HepG2 (cell line): ENCODE measurements around the gene TIPRL. TPM values are rescaled to one million over a fixed set of nuclear protein-coding genes. Genes with fewer than 3 reads are reported as not detected.

Experiments
- ATAC-seq: fragments of 200-7000 bp; cut with Tn5 transposase; 3 replicates; pipeline ENCODE4 v1.9.1; 2020; ENCODE audit warnings: mild to moderate bottlenecking, moderate library complexity
- BruUV-seq: library from RNA; stranded (reverse); fragments of 400-500 nt; replicated peaks from 2 replicates; lab custom pipeline; 2021; lab: Mats Ljungman, UMichigan
- CTCF ChIA-PET: fragments of 300-600 bp; formaldehyde crosslinking; extraction: SDS; loops from one replicate; lab custom pipeline; 2021; ENCODE audit warnings: low total read pairs, inconsistent platforms, low intra/inter-chr PET ratio; lab: Yijun Ruan, JAX
- POLR2A ChIA-PET: fragments of 350-600 bp; sonication (Branson Sonifier 250); formaldehyde crosslinking; loops from one replicate; lab custom pipeline; 2020; ENCODE audit warnings: antibody characterized with exemption, inconsistent platforms; lab: Yijun Ruan, JAX
- DNase-seq: peaks from one replicate; pipeline ENCODE4 v3.0.0-alpha.2; 2015; ENCODE audit warnings: low spot score
- FAIRE-seq: peaks from 3 replicates; lab custom pipeline; 2011; peaks lifted over from hg19 to GRCh38; lab: Jason Lieb, UNC
- H2AFZ ChIP-seq: one replicate; pipeline ENCODE4 v1.6.1; 2011; ENCODE audit warnings: low read length, inconsistent platforms
- H3K27ac ChIP-seq: fragments of 300-600 bp; 3 replicates; pipeline ENCODE4 v1.8.0; 2011; ENCODE audit warnings: mixed run types, mild to moderate bottlenecking, mixed read lengths, low read length, inconsistent platforms; ENCODE audit not compliant: insufficient read depth; ENCODE audit errors: extremely low read length
- H3K27me3 ChIP-seq, 2 experiments: fragments of 200-600 bp in 1 of 2; 2 replicates in 1 of 2; 3 replicates in 1 of 2; pipeline versions ENCODE4 v1.6.0 to v1.8.0; 2011; ENCODE audit warnings: low read length in 2 of 2, mild to moderate bottlenecking in 2 of 2, moderate library complexity in 2 of 2, inconsistent platforms in 1 of 2; ENCODE audit not compliant: insufficient read depth in 2 of 2, control insufficient read depth in 1 of 2
- H3K36me3 ChIP-seq, 2 experiments: fragments of 200-600 bp in 1 of 2; replicated peaks in 1 of 2; 2 replicates in 1 of 2; 3 replicates in 1 of 2; pipeline versions ENCODE4 v1.5.1 to v1.8.0; 2011; ENCODE audit warnings: low read length in 2 of 2, inconsistent platforms in 1 of 2; ENCODE audit not compliant: insufficient read depth in 2 of 2, control insufficient read depth in 1 of 2
- H3K4me1 ChIP-seq: 2 replicates; pipeline ENCODE4 v1.5.1; 2012; ENCODE audit warnings: low read length, inconsistent platforms; ENCODE audit not compliant: insufficient read depth
- H3K4me2 ChIP-seq: 2 replicates; pipeline ENCODE4 v1.6.0; 2011; ENCODE audit warnings: low read depth, low read length, inconsistent platforms
- H3K4me3 ChIP-seq, 3 experiments: fragments of 200-600 bp in 1 of 3; sonication (generic), shearing (Covaris generic) in 1 of 3; replicated peaks in 1 of 3; 2 replicates each; pipeline ENCODE4 v1.5.1; 2011 to 2016; ENCODE audit warnings: low read length in 3 of 3, inconsistent platforms in 2 of 3, low read depth in 2 of 3, mild to moderate bottlenecking in 2 of 3, control low read depth in 1 of 3, mixed read lengths in 1 of 3; ENCODE audit not compliant: insufficient read depth in 1 of 3
- H3K79me2 ChIP-seq: one replicate; pipeline ENCODE4 v1.6.1; 2011; ENCODE audit warnings: low read length, inconsistent platforms; ENCODE audit not compliant: insufficient read depth
- H3K9ac ChIP-seq: 2 replicates; pipeline ENCODE4 v1.6.0; 2011; ENCODE audit warnings: mild to moderate bottlenecking, low read depth, low read length, inconsistent platforms; ENCODE audit not compliant: insufficient read depth
- H3K9me3 ChIP-seq: 2 replicates; pipeline ENCODE4 v1.5.1; 2012; ENCODE audit warnings: mild to moderate bottlenecking, low read length
- H4K20me1 ChIP-seq: 2 replicates; pipeline ENCODE4 v1.6.0; 2011; ENCODE audit warnings: inconsistent platforms, mild to moderate bottlenecking, low read length, moderate library complexity; ENCODE audit not compliant: insufficient read depth
- BCLAF1 ChIP-seq: fragments of 450-650 bp; IDR thresholded peaks from 2 replicates; pipeline ENCODE4 v1.6.1; 2017; ENCODE audit warnings: mild to moderate bottlenecking
- FOXA1 ChIP-seq, 2 experiments: fragments of 450-650 bp in 1 of 2; sonication (generic) in 1 of 2; formaldehyde crosslinking in 1 of 2; IDR thresholded peaks; 2 replicates each; pipeline versions ENCODE4 v1.4.0 to v1.6.1; 2016 to 2020; ENCODE audit warnings: missing genetic modification reagents in 1 of 2
- HES4 ChIP-seq: sonication (generic); formaldehyde crosslinking; IDR thresholded peaks from 2 replicates; pipeline ENCODE4 v1.9.0; 2021; ENCODE audit warnings: mild to moderate bottlenecking, missing genetic modification reagents, borderline replicate concordance
- HNRNPUL1 ChIP-seq: fragments of 200-400 bp; formaldehyde crosslinking; IDR thresholded peaks from 2 replicates; pipeline ENCODE4 v1.6.1; 2017; ENCODE audit warnings: low read depth, mild to moderate bottlenecking, low read length, moderate library complexity
- KDM6A ChIP-seq: IDR thresholded peaks from 2 replicates; pipeline ENCODE4 v1.6.1; 2016; ENCODE audit warnings: low read depth
- MIER2 ChIP-seq: IDR thresholded peaks from 2 replicates; pipeline ENCODE4 v1.6.1; 2016; ENCODE audit warnings: missing biosample characterization, missing genetic modification reagents
- ZBTB49 ChIP-seq: sonication (generic); formaldehyde crosslinking; IDR thresholded peaks from 2 replicates; pipeline ENCODE4 v1.4.0; 2020; ENCODE audit warnings: missing genetic modification reagents, borderline replicate concordance
- ZNF550 ChIP-seq: sonication (generic); formaldehyde crosslinking; IDR thresholded peaks from 2 replicates; pipeline ENCODE4 v1.4.0; 2020; ENCODE audit warnings: mild to moderate bottlenecking, missing genetic modification reagents, borderline replicate concordance
- ZNF883 ChIP-seq: sonication (generic); formaldehyde crosslinking; IDR thresholded peaks from 2 replicates; pipeline ENCODE4 v1.5.1; 2020; ENCODE audit warnings: mild to moderate bottlenecking, missing genetic modification reagents; ENCODE audit errors: not compliant biosample characterization
- WGBS: methylation state at CpG from one replicate; pipeline ENCODE4 v1.1.6; 2017; ENCODE audit warnings: low lambda C conversion rate; 5-methylcytosine and 5-hydroxymethylcytosine counted together
- in situ Hi-C: cut with HindIII; loops from 2 replicates; pipeline ENCODE4 v1.10.0; 2017; ENCODE audit warnings: low pct_unique_long_range_greater_than_20kb; ENCODE audit not compliant: extremely low pct_ligation_motif_present
- intact Hi-C: fragments of 100-400 bp; cut with micrococcal nuclease; formaldehyde crosslinking; loops from one replicate; pipeline ENCODE4 v1.10.0; 2022; ENCODE audit not compliant: unreplicated experiment
- polyA plus RNA-seq, 8 experiments: library from polyadenylated mRNA; depleted of rRNA in 3 of 8; stranded (reverse) in 7 of 8; unstranded in 1 of 8; fragments of >200 nt; fragmentation: Illumina TruSeq in 4 of 8; extraction: Trizol in 4 of 8; gene quantifications; 2 replicates each; pipeline versions ENCODE4 v1.2.1 to v1.2.3, GENCODE V29; 2011 to 2016; ENCODE audit warnings: low read depth in 4 of 8, missing spikeins in 1 of 8, mixed read lengths in 1 of 8; ENCODE audit not compliant: insufficient read depth in 1 of 8
- total RNA-seq, 5 experiments: library from RNA; depleted of rRNA; stranded (reverse); fragments of >200 nt; fragmentation: Illumina TruSeq; extraction: Trizol; gene quantifications; 2 replicates each; pipeline ENCODE4 v1.2.3, GENCODE V29; 2016; ENCODE audit warnings: low read depth in 1 of 5
- TF ChIP-seq, protein P1 (sequence below): sonication (generic); formaldehyde crosslinking; IDR thresholded peaks from 2 replicates; pipeline ENCODE4 v1.9.0; 2021; ENCODE audit warnings: missing genetic modification reagents, borderline replicate concordance
- TF ChIP-seq, protein P2 (sequence below): sonication (generic); formaldehyde crosslinking; IDR thresholded peaks from 2 replicates; pipeline ENCODE4 v1.4.0; 2020; ENCODE audit warnings: missing genetic modification reagents
- TF ChIP-seq, protein P3 (sequence below): sonication (generic); formaldehyde crosslinking; conservative IDR thresholded peaks from 2 replicates; pipeline ENCODE4 v1.4.0; 2020; ENCODE audit warnings: missing genetic modification reagents

Gene TIPRL
- total and polyA plus RNA-seq, 2 of the 13 experiments (the other 11 are each of a cell fraction or from before 2014, with no cell fraction given), result 10.1 to 22.8 TPM

DNA sequence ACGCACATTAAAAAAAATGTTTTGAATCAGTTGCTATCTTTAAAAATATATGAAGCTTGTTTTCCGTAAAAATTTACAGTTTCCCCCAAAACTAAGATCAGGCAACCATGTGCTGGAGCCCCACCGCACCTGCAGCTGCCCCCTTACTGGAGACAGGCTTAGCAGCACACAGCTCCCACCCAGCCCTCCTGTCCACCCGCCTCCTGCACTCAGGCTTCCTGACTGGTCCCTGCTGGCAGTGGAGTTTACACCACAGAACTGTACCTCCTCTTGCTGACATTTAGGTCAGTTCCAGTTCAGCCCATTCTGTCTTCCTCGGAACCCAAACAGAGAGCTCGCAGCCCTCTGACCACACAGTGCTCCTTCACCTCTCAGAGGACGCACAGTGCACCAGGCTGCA lies 44.1 kb upstream of the TIPRL start:
- FAIRE-seq (no peak), ATAC-seq (no peak), DNase-seq (no peak)
- POLR2A ChIA-PET, result no interaction called here
- BruUV-seq, result no TSS peak
- CTCF ChIA-PET, result no interaction called here
- WGBS, result 53% methylated on average over 4 of the region's 7 CpGs
- Histone ChIP-seq H3K9me3 (no peaks in the 10 kb centered on the region), H2AFZ (no peak overlapping the region), H3K79me2 (no peaks in the 10 kb centered on the region), H3K4me3 (no peak overlapping the region), H3K36me3 (no peaks in the 10 kb centered on the region), H3K9ac (no peak overlapping the region), H3K4me1 (peaks cover 16% of the 10 kb centered on the region), H3K27ac (no peak overlapping the region), H4K20me1 (no peaks in the 10 kb centered on the region), H3K4me2 (no peak overlapping the region), H3K27me3 (peaks cover 0 to 34% of the 10 kb centered on the region in 2 experiments; a peak in 4 of 5 replicates)
- in situ Hi-C loops, result no loop called here
- intact Hi-C loops, result no loop called here
- TF ChIP-seq ZNF550 (CRISPR knock-in tag) (no peak), FOXA1 (IDR thresholded peaks at IDR 0.05) (no peak), FOXA1 (CRISPR knock-in tag; IDR thresholded peaks at IDR 0.05) (no peak), HES4 (CRISPR knock-in tag) (no peak), HNRNPUL1 (no peak), ZNF883 (CRISPR knock-in tag) (no peak), BCLAF1 (no peak), MIER2 (CRISPR knock-in tag) (no peak), KDM6A (CRISPR knock-in tag) (no peak), ZBTB49 (CRISPR knock-in tag) (no peak)
- TF ChIP-seq, protein P1, sequence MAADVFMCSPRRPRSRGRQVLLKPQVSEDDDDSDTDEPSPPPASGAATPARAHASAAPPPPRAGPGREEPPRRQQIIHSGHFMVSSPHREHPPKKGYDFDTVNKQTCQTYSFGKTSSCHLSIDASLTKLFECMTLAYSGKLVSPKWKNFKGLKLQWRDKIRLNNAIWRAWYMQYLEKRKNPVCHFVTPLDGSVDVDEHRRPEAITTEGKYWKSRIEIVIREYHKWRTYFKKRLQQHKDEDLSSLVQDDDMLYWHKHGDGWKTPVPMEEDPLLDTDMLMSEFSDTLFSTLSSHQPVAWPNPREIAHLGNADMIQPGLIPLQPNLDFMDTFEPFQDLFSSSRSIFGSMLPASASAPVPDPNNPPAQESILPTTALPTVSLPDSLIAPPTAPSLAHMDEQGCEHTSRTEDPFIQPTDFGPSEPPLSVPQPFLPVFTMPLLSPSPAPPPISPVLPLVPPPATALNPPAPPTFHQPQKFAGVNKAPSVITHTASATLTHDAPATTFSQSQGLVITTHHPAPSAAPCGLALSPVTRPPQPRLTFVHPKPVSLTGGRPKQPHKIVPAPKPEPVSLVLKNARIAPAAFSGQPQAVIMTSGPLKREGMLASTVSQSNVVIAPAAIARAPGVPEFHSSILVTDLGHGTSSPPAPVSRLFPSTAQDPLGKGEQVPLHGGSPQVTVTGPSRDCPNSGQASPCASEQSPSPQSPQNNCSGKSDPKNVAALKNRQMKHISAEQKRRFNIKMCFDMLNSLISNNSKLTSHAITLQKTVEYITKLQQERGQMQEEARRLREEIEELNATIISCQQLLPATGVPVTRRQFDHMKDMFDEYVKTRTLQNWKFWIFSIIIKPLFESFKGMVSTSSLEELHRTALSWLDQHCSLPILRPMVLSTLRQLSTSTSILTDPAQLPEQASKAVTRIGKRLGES (CRISPR knock-in tag), result no peak
- TF ChIP-seq, protein P2, sequence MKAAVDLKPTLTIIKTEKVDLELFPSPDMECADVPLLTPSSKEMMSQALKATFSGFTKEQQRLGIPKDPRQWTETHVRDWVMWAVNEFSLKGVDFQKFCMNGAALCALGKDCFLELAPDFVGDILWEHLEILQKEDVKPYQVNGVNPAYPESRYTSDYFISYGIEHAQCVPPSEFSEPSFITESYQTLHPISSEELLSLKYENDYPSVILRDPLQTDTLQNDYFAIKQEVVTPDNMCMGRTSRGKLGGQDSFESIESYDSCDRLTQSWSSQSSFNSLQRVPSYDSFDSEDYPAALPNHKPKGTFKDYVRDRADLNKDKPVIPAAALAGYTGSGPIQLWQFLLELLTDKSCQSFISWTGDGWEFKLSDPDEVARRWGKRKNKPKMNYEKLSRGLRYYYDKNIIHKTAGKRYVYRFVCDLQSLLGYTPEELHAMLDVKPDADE (CRISPR knock-in tag), result no peak
- TF ChIP-seq, protein P3, sequence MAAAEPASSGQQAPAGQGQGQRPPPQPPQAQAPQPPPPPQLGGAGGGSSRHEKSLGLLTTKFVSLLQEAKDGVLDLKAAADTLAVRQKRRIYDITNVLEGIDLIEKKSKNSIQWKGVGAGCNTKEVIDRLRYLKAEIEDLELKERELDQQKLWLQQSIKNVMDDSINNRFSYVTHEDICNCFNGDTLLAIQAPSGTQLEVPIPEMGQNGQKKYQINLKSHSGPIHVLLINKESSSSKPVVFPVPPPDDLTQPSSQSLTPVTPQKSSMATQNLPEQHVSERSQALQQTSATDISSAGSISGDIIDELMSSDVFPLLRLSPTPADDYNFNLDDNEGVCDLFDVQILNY, result no peak
